WTC11 (cell line): ENCODE results near the gene FGF1.

Experiments
- CTCF ChIP-seq: fragments of 200-600 bp; IDR thresholded peaks from 2 replicates; pipeline ENCODE4 v1.8.0; 2022; ENCODE audit warnings: antibody characterized with exemption
- ELF4 ChIP-seq: sonication (generic); formaldehyde crosslinking; IDR thresholded peaks from 2 replicates; pipeline ENCODE4 v1.8.1; 2022; ENCODE audit warnings: low read depth, mild to moderate bottlenecking, moderate library complexity, missing genetic modification reagents
- MAX ChIP-seq: sonication (generic); formaldehyde crosslinking; IDR thresholded peaks from 2 replicates; pipeline ENCODE4 v1.8.0; 2022; ENCODE audit warnings: mild to moderate bottlenecking, missing genetic modification reagents
- NFYB ChIP-seq: sonication (generic); formaldehyde crosslinking; conservative IDR thresholded peaks from 2 replicates; pipeline ENCODE4 v1.8.0; 2022; ENCODE audit warnings: low read depth, missing genetic modification reagents
- SMAD3 ChIP-seq: sonication (generic); formaldehyde crosslinking; IDR thresholded peaks from 2 replicates; pipeline ENCODE4 v1.8.0; 2022; ENCODE audit warnings: missing genetic modification reagents, mild to moderate bottlenecking, borderline replicate concordance
- TEAD1 ChIP-seq: sonication (generic); formaldehyde crosslinking; IDR thresholded peaks from 2 replicates; pipeline ENCODE4 v1.8.0; 2022; ENCODE audit warnings: mild to moderate bottlenecking, missing genetic modification reagents
- ZNF121 ChIP-seq: sonication (generic); formaldehyde crosslinking; IDR thresholded peaks from 2 replicates; pipeline ENCODE4 v1.8.0; 2023; ENCODE audit warnings: missing genetic modification reagents

GRCh38 chr5:142600611-142601358 lies 85.1 kb downstream of the FGF1 start:
- no peak for TF ChIP-seq CTCF
- TF ChIP-seq MAX (CRISPR knock-in tag): no peak
- no peak for TF ChIP-seq ELF4 (CRISPR knock-in tag)
- no peak for TF ChIP-seq ZNF121 (CRISPR knock-in tag)
- no peak for TF ChIP-seq SMAD3
- no peak for TF ChIP-seq TEAD1 (CRISPR knock-in tag)
- no peak for TF ChIP-seq NFYB (CRISPR knock-in tag)
